Measurements from ENCODE around the gene TEPSIN.

GRCh38 chr17:81235822-81236740 is 2.8 kb downstream of the TEPSIN start:
- TF ChIP-seq POLR2A (IDR thresholded peaks at IDR 0.05; ENCODE audit: low read depth, low read length) (no peak), CTCF (IDR thresholded peaks at IDR 0.05; ENCODE audit: extremely low read depth in 1 of 2, insufficient read depth in 1 of 2, low read depth in 1 of 2, low read length in 2 of 2) (no peak), POLR2AphosphoS5 (IDR thresholded peaks at IDR 0.05; ENCODE audit: insufficient read depth, low read depth, low read length) (no peak), FOS (IDR thresholded peaks at IDR 0.05; ENCODE audit: borderline replicate concordance, insufficient read depth, low read length) (no peak), EZH2 (IDR thresholded peaks at IDR 0.05; ENCODE audit: borderline replicate concordance, low read depth, low read length, severe bottlenecking) (no peak), JUN (IDR thresholded peaks at IDR 0.05; ENCODE audit: borderline replicate concordance, insufficient read depth, insufficient read length, low read depth) (no peak), MYC (IDR thresholded peaks at IDR 0.05; ENCODE audit: low read depth, low read length) (no peak), GATA2 (IDR thresholded peaks at IDR 0.05; ENCODE audit: insufficient read depth, insufficient read length, low read depth, low read length) (no peak)
- TF ChIP-seq, protein P1, sequence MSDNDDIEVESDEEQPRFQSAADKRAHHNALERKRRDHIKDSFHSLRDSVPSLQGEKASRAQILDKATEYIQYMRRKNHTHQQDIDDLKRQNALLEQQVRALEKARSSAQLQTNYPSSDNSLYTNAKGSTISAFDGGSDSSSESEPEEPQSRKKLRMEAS (IDR thresholded peaks at IDR 0.05; ENCODE audit: insufficient read depth, insufficient read length): no peak

Measured in endothelial cell of umbilical vein (primary cell).